OCI-LY1 (cell line): ENCODE measurements around the gene GSTT2B.
"Not testable (repeated sequence)": the region's sequence is repeated elsewhere in the genome, so short reads cannot be mapped to it uniquely, and the experiment has no call there.

Experiments used
- H2AFZ ChIP-seq: fragments of 200-600 bp; sonication (generic), shearing (Covaris generic); 2 replicates; pipeline ENCODE4 v1.6.0; 2014; ENCODE audit warnings: antibody characterized with exemption, mild to moderate bottlenecking, low read length
- H3F3A ChIP-seq: fragments of 200-600 bp; sonication (generic), shearing (Covaris generic); 2 replicates; pipeline ENCODE4 v1.6.0; 2014; ENCODE audit warnings: mild to moderate bottlenecking, antibody characterized with exemption, low read length, moderate library complexity; ENCODE audit not compliant: insufficient read depth
- H3K27ac ChIP-seq: fragments of 200-600 bp; sonication (generic); 2 replicates; pipeline ENCODE4 v1.5.1; 2014; ENCODE audit warnings: low read length, mixed run types, mild to moderate bottlenecking, low read depth; ENCODE audit not compliant: poor library complexity, severe bottlenecking
- H3K27me3 ChIP-seq: fragments of 200-600 bp; sonication (generic); 2 replicates; pipeline ENCODE4 v1.6.0; 2014; ENCODE audit warnings: antibody characterized with exemption, mild to moderate bottlenecking, low read length, moderate library complexity; ENCODE audit not compliant: insufficient read depth
- H3K36me3 ChIP-seq: fragments of 200-600 bp; sonication (generic); 2 replicates; pipeline ENCODE4 v1.6.1; 2014; ENCODE audit warnings: mild to moderate bottlenecking, antibody characterized with exemption, low read length, moderate library complexity, mixed read lengths; ENCODE audit not compliant: insufficient read depth
- H3K4me1 ChIP-seq: fragments of 200-600 bp; sonication (generic); 2 replicates; pipeline ENCODE4 v1.5.1; 2014; ENCODE audit warnings: mild to moderate bottlenecking, low read length, moderate library complexity; ENCODE audit not compliant: insufficient read depth, severe bottlenecking
- H3K4me2 ChIP-seq: fragments of 200-600 bp; sonication (generic), shearing (Covaris generic); 2 replicates; pipeline ENCODE4 v1.6.1; 2014; ENCODE audit warnings: low read length
- H3K4me3 ChIP-seq: fragments of 200-600 bp; sonication (generic); 2 replicates; pipeline ENCODE4 v1.5.1; 2014; ENCODE audit warnings: low read length, low read depth, mild to moderate bottlenecking, mixed read lengths; ENCODE audit not compliant: poor library complexity, severe bottlenecking
- H3K79me2 ChIP-seq: fragments of 200-600 bp; shearing (Covaris generic); 2 replicates; pipeline ENCODE4 v1.6.1; 2016; ENCODE audit warnings: mixed run types, low read length, mixed read lengths; ENCODE audit not compliant: insufficient read depth
- H3K9ac ChIP-seq: fragments of 200-600 bp; sonication (generic), shearing (Covaris generic); 2 replicates; pipeline ENCODE4 v1.6.1; 2014; ENCODE audit warnings: mild to moderate bottlenecking, low read length, mixed read lengths
- H3K9me2 ChIP-seq: fragments of 200-600 bp; sonication (generic), shearing (Covaris generic); 2 replicates; pipeline ENCODE4 v1.6.1; 2014; ENCODE audit warnings: low read depth, mild to moderate bottlenecking, low read length, mixed read lengths
- H3K9me3 ChIP-seq: fragments of 200-600 bp; shearing (Covaris generic); 2 replicates; pipeline ENCODE4 v1.6.1; 2014; ENCODE audit warnings: low read length, mixed read lengths
- H4K20me1 ChIP-seq: fragments of 200-600 bp; sonication (generic), shearing (Covaris generic); 2 replicates; pipeline ENCODE4 v1.6.0; 2016; ENCODE audit warnings: mild to moderate bottlenecking, low read length; ENCODE audit not compliant: insufficient read depth
- EZH2 ChIP-seq: fragments of 200-600 bp; sonication (generic), shearing (Covaris generic); IDR thresholded peaks from 2 replicates; pipeline ENCODE4 v1.8.0; 2017; ENCODE audit warnings: borderline replicate concordance, mixed run types, mild to moderate bottlenecking, antibody characterized with exemption, low read length, moderate library complexity, mixed read lengths
- TF ChIP-seq, protein P1 (sequence below): fragments of 200-600 bp; sonication (generic), shearing (Covaris generic); IDR thresholded peaks from 2 replicates; pipeline ENCODE4 v1.5.1; 2017; ENCODE audit warnings: mild to moderate bottlenecking, antibody characterized with exemption, low read length, moderate library complexity, mixed read lengths

GSTT2B gene

DNA sequence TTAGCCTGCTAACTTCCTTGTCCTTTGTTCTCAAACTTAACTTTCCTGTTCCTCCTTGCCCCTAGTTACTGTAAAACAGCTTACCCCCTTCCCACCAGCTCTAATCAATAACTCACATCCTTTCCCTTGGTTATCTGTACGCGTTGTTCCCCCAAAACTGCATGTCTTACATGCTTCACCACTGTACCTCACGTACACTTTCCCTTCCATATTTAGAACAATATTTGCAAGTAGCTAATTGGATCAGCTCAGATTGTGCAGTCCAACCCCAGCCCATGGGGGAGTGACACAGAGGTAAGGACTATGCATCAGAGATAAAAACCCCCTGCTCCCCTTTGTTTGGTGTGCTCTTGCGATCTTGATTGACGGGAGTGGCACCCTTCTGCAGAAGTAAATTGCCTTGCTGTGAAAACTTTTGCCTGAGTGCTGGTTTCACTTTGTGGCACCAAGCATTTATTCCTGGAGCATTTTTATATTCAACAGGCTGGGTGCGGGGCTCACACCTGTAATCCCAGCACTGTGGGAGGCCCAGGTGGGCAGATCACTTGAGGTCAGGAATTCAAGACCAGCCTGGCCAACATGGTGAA, 35.9 kb downstream of the GSTT2B start:
- Histone ChIP-seq H3K4me2 (no peak overlapping the region), H3F3A (no peaks in the 10 kb centered on the region), H3K79me2 (no peaks in the 10 kb centered on the region), H3K9ac (no peak overlapping the region), H3K27ac (no peak overlapping the region), H3K9me3 (peaks cover 13% of the 10 kb centered on the region), H3K36me3 (peaks cover 85% of the 10 kb centered on the region), H4K20me1 (no peaks in the 10 kb centered on the region), H3K4me1 (no peaks in the 10 kb centered on the region), H3K9me2 (no peaks in the 10 kb centered on the region), H3K4me3 (no peak overlapping the region), H3K27me3 (no peaks in the 10 kb centered on the region), H2AFZ (no peak overlapping the region)
- TF ChIP-seq, protein P1, sequence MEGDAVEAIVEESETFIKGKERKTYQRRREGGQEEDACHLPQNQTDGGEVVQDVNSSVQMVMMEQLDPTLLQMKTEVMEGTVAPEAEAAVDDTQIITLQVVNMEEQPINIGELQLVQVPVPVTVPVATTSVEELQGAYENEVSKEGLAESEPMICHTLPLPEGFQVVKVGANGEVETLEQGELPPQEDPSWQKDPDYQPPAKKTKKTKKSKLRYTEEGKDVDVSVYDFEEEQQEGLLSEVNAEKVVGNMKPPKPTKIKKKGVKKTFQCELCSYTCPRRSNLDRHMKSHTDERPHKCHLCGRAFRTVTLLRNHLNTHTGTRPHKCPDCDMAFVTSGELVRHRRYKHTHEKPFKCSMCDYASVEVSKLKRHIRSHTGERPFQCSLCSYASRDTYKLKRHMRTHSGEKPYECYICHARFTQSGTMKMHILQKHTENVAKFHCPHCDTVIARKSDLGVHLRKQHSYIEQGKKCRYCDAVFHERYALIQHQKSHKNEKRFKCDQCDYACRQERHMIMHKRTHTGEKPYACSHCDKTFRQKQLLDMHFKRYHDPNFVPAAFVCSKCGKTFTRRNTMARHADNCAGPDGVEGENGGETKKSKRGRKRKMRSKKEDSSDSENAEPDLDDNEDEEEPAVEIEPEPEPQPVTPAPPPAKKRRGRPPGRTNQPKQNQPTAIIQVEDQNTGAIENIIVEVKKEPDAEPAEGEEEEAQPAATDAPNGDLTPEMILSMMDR, result no peak
- no peak for TF ChIP-seq EZH2

DNA sequence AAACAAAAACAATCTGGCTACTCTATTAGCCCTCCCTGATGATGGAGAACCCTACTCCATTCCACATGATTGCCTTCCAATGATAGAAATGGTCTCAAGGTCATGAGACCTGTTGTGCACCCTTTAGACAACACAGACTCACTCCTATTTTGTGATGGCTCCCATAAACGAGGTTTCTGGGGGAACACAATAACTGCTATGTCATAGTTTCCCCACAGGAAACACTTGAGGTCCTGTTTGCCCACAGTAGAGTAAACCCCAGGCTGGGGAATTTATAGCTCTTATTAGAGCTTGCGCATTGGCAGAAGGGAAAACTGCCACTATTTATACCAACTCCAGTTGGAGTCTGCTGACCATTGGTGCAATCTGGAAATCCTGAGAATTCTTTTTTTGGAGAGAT, 38.1 kb downstream of the GSTT2B start:
- H4K20me1 ChIP-seq, result no peaks in the 10 kb centered on the region

DNA sequence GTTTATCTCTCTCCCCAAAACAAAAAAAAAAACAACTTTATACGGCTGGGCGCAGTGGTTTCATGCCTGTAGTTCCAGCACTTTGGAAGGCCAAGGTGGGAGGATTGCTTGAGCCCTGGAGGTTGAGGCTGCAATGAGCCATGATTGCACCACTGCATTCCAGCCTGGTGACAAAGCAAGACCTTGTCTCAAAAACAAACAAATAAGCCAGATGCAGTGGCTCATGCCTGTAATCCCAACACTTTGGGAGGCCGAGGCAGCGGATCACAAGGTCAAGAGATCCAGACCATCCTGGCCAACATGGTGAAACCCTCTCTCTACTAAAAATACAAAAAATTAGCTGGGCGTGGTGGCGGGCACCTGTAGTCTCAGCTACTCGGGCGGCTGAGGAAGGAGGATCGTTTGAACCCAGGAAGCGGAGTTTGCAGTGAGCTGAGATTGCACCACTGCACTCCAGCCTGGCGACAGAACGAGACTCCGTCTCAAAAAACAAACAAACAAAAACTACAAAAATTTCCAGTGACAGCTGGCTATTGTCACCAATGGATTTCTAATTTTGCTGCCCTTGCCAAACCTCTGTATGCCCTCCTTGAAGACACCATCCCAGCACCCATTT, 39.3 kb downstream of the GSTT2B start:
- H3K4me1 ChIP-seq, H3K4me3 ChIP-seq, H3K9ac ChIP-seq, H3K9me2 ChIP-seq, H2AFZ ChIP-seq, H3K79me2 ChIP-seq, H3K27me3 ChIP-seq, H3K4me2 ChIP-seq, H3F3A ChIP-seq, H3K27ac ChIP-seq, H4K20me1 ChIP-seq: not testable (repeated sequence)
- H3K36me3 ChIP-seq, result peaks cover 75% of the 10 kb centered on the region
- peaks cover 11% of the 10 kb centered on the region for H3K9me3 ChIP-seq

More for the DNA sequence above, 38.1 kb downstream of the GSTT2B start:
- Histone ChIP-seq H2AFZ (no peak overlapping the region), H3K9me2 (no peaks in the 10 kb centered on the region), H3K79me2 (no peaks in the 10 kb centered on the region), H3K9me3 (peaks cover 13% of the 10 kb centered on the region), H3F3A (no peaks in the 10 kb centered on the region), H3K9ac (no peak overlapping the region), H3K27ac (no peak overlapping the region), H3K27me3 (no peaks in the 10 kb centered on the region), H3K36me3 (peaks cover 83% of the 10 kb centered on the region), H3K4me1 (no peaks in the 10 kb centered on the region), H3K4me3 (no peak overlapping the region), H3K4me2 (no peak overlapping the region)
- TF ChIP-seq, protein P1, result no peak
- TF ChIP-seq EZH2, result no peak

DNA sequence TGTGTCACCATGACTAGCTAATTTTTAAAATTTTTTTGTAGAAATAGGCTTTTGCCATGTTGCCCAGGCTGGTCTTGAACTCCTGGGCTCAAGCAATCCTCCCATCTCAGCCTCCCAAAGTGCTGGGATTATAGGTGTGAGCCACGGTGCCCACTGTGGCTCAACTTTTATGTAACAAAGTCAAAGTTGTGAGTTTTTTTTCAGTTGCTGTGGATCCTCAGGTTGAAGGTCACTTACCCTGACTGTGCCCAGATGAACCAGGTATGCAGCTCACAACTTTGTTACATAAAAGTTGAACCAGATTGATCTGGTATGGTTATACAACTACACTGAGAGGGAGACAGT, 40.8 kb downstream of the GSTT2B start:
- H3K9me3 ChIP-seq, H3K4me2 ChIP-seq, H3K9ac ChIP-seq, H4K20me1 ChIP-seq, H2AFZ ChIP-seq, H3K27me3 ChIP-seq, H3F3A ChIP-seq, H3K79me2 ChIP-seq, H3K4me3 ChIP-seq, H3K27ac ChIP-seq, H3K4me1 ChIP-seq, H3K9me2 ChIP-seq: not testable (repeated sequence)
- H3K36me3 ChIP-seq, result peaks cover 61% of the 10 kb centered on the region
